HL-60 (cell line): Measurements from ENCODE around the gene FCMR.

Experiments
- GABPA ChIP-seq: IDR thresholded peaks from 2 replicates; pipeline ENCODE4 v1.6.1; 2012; ENCODE audit warnings: low read depth
- POLR2AphosphoS5 ChIP-seq: IDR thresholded peaks from 2 replicates; pipeline ENCODE4 v1.6.1; 2012; ENCODE audit warnings: low read depth
- REST ChIP-seq: IDR thresholded peaks from 2 replicates; pipeline ENCODE4 v1.6.1; 2012; ENCODE audit warnings: low read depth; ENCODE audit not compliant: insufficient replicate concordance
- TF ChIP-seq, protein P1 (sequence below): IDR thresholded peaks from one replicate; pipeline ENCODE4 v1.5.1; 2011; ENCODE audit warnings: low read length, control low read depth, inconsistent platforms; ENCODE audit not compliant: insufficient read depth

DNA sequence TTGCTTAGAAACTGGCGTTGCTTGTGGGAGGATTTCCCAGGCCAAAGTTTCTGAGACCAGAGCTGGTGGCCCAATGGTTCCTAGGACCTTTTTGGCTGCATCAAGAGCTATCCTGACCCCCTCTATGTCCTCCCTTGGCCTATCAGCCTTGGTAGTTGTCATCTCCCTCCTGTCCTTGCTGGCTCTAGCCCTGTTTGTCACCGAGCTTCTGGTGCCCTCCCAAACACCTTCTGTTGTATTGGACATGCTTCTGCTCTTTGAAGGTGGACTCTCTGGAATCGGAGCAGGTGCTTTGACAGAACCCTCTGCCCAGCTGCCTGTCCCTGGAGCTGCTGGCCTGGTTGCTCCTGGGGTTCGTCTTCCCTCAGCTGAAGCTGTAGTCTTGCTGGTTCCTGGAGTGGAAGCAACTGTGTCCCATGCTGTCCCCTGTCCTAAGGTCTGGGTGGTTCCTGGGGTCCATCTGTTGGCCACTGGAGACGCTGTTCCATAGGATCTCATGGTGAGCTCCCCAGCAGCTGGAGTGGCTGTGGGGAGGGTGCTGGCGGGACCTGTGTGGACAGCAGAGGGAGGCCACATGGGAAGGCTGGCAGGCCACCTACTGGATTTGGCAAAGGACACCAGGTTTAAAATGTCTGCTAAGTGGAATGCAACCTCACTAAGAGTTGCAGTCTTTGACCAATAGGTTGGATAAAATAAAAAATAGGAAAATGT lies 39.1 kb upstream of the FCMR start:
- TF ChIP-seq, protein P1, sequence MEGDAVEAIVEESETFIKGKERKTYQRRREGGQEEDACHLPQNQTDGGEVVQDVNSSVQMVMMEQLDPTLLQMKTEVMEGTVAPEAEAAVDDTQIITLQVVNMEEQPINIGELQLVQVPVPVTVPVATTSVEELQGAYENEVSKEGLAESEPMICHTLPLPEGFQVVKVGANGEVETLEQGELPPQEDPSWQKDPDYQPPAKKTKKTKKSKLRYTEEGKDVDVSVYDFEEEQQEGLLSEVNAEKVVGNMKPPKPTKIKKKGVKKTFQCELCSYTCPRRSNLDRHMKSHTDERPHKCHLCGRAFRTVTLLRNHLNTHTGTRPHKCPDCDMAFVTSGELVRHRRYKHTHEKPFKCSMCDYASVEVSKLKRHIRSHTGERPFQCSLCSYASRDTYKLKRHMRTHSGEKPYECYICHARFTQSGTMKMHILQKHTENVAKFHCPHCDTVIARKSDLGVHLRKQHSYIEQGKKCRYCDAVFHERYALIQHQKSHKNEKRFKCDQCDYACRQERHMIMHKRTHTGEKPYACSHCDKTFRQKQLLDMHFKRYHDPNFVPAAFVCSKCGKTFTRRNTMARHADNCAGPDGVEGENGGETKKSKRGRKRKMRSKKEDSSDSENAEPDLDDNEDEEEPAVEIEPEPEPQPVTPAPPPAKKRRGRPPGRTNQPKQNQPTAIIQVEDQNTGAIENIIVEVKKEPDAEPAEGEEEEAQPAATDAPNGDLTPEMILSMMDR: no peak
- TF ChIP-seq GABPA (no peak), POLR2AphosphoS5 (no peak), REST (no peak)
